Measurements from ENCODE around the gene OVOL1. TPM values are rescaled to one million over a fixed set of nuclear protein-coding genes. Genes with fewer than 3 reads are reported as not detected.

Gene OVOL1
- total and polyA plus RNA-seq, 2 donors (not counting 1 experiment from before 2014, with no cell fraction given) = 0.15 to 0.66 TPM

DNA sequence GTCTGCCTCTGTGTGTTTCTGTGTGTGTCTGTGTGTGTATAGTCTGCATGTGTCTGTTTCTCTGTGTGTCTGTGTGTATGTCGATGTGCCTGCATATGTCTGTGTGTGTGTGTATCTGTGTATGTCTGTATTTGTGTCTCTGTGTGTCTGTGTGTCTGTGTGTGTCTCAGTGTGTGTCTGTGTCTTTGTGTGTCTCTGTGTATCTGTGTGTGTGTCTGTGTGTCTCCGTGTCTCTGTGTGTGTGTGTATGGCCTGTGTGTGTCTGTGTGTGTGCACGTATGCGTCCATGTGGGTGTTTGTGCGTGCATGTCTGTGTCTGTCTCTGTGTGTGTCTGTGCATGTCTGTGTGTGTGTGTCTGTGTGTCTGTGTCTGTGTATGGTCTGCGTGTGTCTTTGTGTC, 47.3 kb downstream of the OVOL1 start:
- Mint-ChIP-seq H3K27ac (no peak overlapping the region), H3K9me3 (ENCODE audit: insufficient read depth) (no peaks in the 10 kb centered on the region), H3K27me3 (no peaks in the 10 kb centered on the region), H3K4me3 (no peak overlapping the region), H3K4me1 (peaks cover 8% of the 10 kb centered on the region)
- Histone ChIP-seq H3K9ac (ENCODE audit: low read length) (peak overlapping the region; percentile 75), H3K79me2 (ENCODE audit: control insufficient read depth, insufficient read depth, low read length) (peaks cover 13% of the 10 kb centered on the region), H3K36me3 (replicated peaks in 1 of 2; ENCODE audit: control extremely low read depth in 1 of 2, control insufficient read depth in 1 of 2, extremely low read depth in 1 of 2, insufficient read depth in 2 of 2, low read length in 1 of 2) (no peaks in the 10 kb centered on the region), H3K27me3 (replicated peaks in 1 of 4; ENCODE audit: control extremely low read depth in 1 of 4, control insufficient read depth in 3 of 4, insufficient read depth in 4 of 4, low read length in 3 of 4) (peaks cover 0 to 4% (median 0%) of the 10 kb centered on the region in 4 experiments), H3K4me2 (replicated peaks; ENCODE audit: low read depth, low read length, poor library complexity, severe bottlenecking) (peak overlapping the region; percentile 90), H2AFZ (ENCODE audit: insufficient read depth, low read depth, low read length, poor library complexity, severe bottlenecking) (peak overlapping the region; percentile 91), H3K27ac (ENCODE audit: low read length in 2 of 2) (no peak overlapping the region), H3K4me1 (ENCODE audit: control insufficient read depth in 2 of 2, insufficient read depth in 2 of 2, low read length in 2 of 2) (peaks cover 13 to 21% of the 10 kb centered on the region in 2 donors), H3K9me3 (ENCODE audit: control extremely low read depth in 1 of 3, control insufficient read depth in 2 of 3, insufficient read depth in 1 of 3, low read length in 2 of 3) (no peaks in the 10 kb centered on the region), H3K4me3 (ENCODE audit: control extremely low read depth in 1 of 5, extremely low read depth in 1 of 5, insufficient read depth in 1 of 5, low read depth in 2 of 5, low read length in 4 of 5) (peak overlapping the region; percentile 47 to 81 (median 67)), H4K20me1 (ENCODE audit: control insufficient read depth, insufficient read depth, low read length, poor library complexity, severe bottlenecking) (no peaks in the 10 kb centered on the region)
- ATAC-seq (ENCODE audit: low read depth) = no peak
- ChIA-PET CTCF (interaction anchor here (0.6 to 1.8 kb wide), 11 partner anchors 15 to 219 kb away, joined by 3 to 10 read pairs (median 4); partner anchors contain the start of genes AP5B1, FIBP, KAT5 and PCNX3), POLR2A (interaction anchor here (0.8 to 2.1 kb wide), 5 partner anchors 16 to 168 kb away, joined by 3 to 10 read pairs (median 7); partner anchors contain the start of genes BANF1, EIF1AD and MUS81)
- TF ChIP-seq EZH2 (IDR thresholded peaks at IDR 0.05; ENCODE audit: borderline replicate concordance, insufficient read depth, low read depth, low read length, poor library complexity, severe bottlenecking) = no peak
- TF ChIP-seq, protein P1, sequence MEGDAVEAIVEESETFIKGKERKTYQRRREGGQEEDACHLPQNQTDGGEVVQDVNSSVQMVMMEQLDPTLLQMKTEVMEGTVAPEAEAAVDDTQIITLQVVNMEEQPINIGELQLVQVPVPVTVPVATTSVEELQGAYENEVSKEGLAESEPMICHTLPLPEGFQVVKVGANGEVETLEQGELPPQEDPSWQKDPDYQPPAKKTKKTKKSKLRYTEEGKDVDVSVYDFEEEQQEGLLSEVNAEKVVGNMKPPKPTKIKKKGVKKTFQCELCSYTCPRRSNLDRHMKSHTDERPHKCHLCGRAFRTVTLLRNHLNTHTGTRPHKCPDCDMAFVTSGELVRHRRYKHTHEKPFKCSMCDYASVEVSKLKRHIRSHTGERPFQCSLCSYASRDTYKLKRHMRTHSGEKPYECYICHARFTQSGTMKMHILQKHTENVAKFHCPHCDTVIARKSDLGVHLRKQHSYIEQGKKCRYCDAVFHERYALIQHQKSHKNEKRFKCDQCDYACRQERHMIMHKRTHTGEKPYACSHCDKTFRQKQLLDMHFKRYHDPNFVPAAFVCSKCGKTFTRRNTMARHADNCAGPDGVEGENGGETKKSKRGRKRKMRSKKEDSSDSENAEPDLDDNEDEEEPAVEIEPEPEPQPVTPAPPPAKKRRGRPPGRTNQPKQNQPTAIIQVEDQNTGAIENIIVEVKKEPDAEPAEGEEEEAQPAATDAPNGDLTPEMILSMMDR (IDR thresholded peaks at IDR 0.05) = no peak
- WGBS (ENCODE audit: insufficient coverage) = 43% methylated on average over 6 of the region's 6 CpGs
- DNase-seq = no peak
- intact Hi-C loops (cut with micrococcal nuclease) = no loop called here

- WGBS (ENCODE audit: insufficient coverage) = 94% methylated on average over 4 of the region's 4 CpGs
- ChIA-PET POLR2A (interaction anchor here (0.7 kb wide), 1 partner anchor 14 kb away, joined by 9 read pairs; no protein-coding TSS in a partner anchor), CTCF (interaction anchor here (0.7 kb wide), 2 partner anchors 42 to 302 kb away, joined by 5 to 6 read pairs; no protein-coding TSS in a partner anchor)
- H2AFZ ChIP-seq (ENCODE audit: insufficient read depth, low read depth, low read length, poor library complexity, severe bottlenecking) = no peak overlapping the region
- Mint-ChIP-seq H3K4me3 (no peak overlapping the region), H3K9me3 (ENCODE audit: insufficient read depth) (no peaks in the 10 kb centered on the region), H3K27me3 (no peaks in the 10 kb centered on the region), H3K4me1 (no peaks in the 10 kb centered on the region), H3K27ac (no peak overlapping the region)
- ATAC-seq (ENCODE audit: low read depth) = no peak
- TF ChIP-seq EZH2 (IDR thresholded peaks at IDR 0.05; ENCODE audit: borderline replicate concordance, insufficient read depth, low read depth, low read length, poor library complexity, severe bottlenecking) = no peak
- TF ChIP-seq, protein P1 (IDR thresholded peaks at IDR 0.05) = no peak
- no peaks in the 10 kb centered on the region for H3K79me2 ChIP-seq (ENCODE audit: control insufficient read depth, insufficient read depth, low read length)
- H4K20me1 ChIP-seq (ENCODE audit: control insufficient read depth, insufficient read depth, low read length, poor library complexity, severe bottlenecking) = no peaks in the 10 kb centered on the region
- no peak overlapping the region for H3K27ac ChIP-seq (ENCODE audit: low read length in 2 of 2)
- no peaks in the 10 kb centered on the region for H3K36me3 ChIP-seq (replicated peaks in 1 of 2; ENCODE audit: control extremely low read depth in 1 of 2, control insufficient read depth in 1 of 2, extremely low read depth in 1 of 2, insufficient read depth in 2 of 2, low read length in 1 of 2)
- H3K4me2 ChIP-seq (replicated peaks; ENCODE audit: low read depth, low read length, poor library complexity, severe bottlenecking) = no peak overlapping the region
- H3K9ac ChIP-seq (ENCODE audit: low read length) = no peak overlapping the region
- intact Hi-C loops (cut with micrococcal nuclease) = no loop called here
- no peaks in the 10 kb centered on the region for H3K9me3 ChIP-seq (ENCODE audit: control extremely low read depth in 1 of 3, control insufficient read depth in 2 of 3, insufficient read depth in 1 of 3, low read length in 2 of 3)
- no peaks in the 10 kb centered on the region for H3K27me3 ChIP-seq (replicated peaks in 1 of 4; ENCODE audit: control extremely low read depth in 1 of 4, control insufficient read depth in 3 of 4, insufficient read depth in 4 of 4, low read length in 3 of 4)
- no peaks in the 10 kb centered on the region for H3K4me1 ChIP-seq (ENCODE audit: control insufficient read depth in 2 of 2, insufficient read depth in 2 of 2, low read length in 2 of 2)
- H3K4me3 ChIP-seq (ENCODE audit: control extremely low read depth in 1 of 5, extremely low read depth in 1 of 5, insufficient read depth in 1 of 5, low read depth in 2 of 5, low read length in 4 of 5) = no peak overlapping the region
- no peak for DNase-seq
These were observed 55.3 kb downstream of the OVOL1 start for GRCh38 chr11:65842144-65842543.
